ENCODE data around the gene YKT6.

Gene YKT6

GRCh38 chr7:44219371-44220045 lies 18.7 kb downstream of the YKT6 start:
- DNase-seq = no peak

- no peak for DNase-seq
These were observed 19.2 kb downstream of the YKT6 start for GRCh38 chr7:44220046-44220357.

- no peak for DNase-seq
These were observed 19.8 kb downstream of the YKT6 start for GRCh38 chr7:44220358-44221112.

- no peak for DNase-seq
These were observed 20.5 kb downstream of the YKT6 start for GRCh38 chr7:44221231-44221791.

- no peak for DNase-seq
These were observed 21.3 kb downstream of the YKT6 start for GRCh38 chr7:44222074-44222473.

GRCh38 chr7:44222776-44223261 lies 22.0 kb downstream of the YKT6 start:
- DNase-seq = no peak

GRCh38 chr7:44223362-44224079 lies 22.7 kb downstream of the YKT6 start:
- DNase-seq = no peak

GRCh38 chr7:44224080-44224973 lies 23.5 kb downstream of the YKT6 start:
- no peak for DNase-seq

GRCh38 chr7:44224974-44225565 lies 24.3 kb downstream of the YKT6 start:
- DNase-seq = no peak

GRCh38 chr7:44225566-44226395 lies 25.0 kb downstream of the YKT6 start:
- DNase-seq = no peak

GRCh38 chr7:44226396-44226753 lies 25.6 kb downstream of the YKT6 start:
- DNase-seq = no peak

GRCh38 chr7:44227911-44228310 lies 27.1 kb downstream of the YKT6 start:
- no peak for DNase-seq

GRCh38 chr7:44228571-44229350 lies 28.0 kb downstream of the YKT6 start:
- DNase-seq = no peak

- no peak for DNase-seq
These were observed 28.8 kb downstream of the YKT6 start for GRCh38 chr7:44229546-44230105.

GRCh38 chr7:44230286-44230685 lies 29.5 kb downstream of the YKT6 start:
- no peak for DNase-seq

- no peak for DNase-seq
These were observed 30.3 kb downstream of the YKT6 start for GRCh38 chr7:44231088-44231487.

- DNase-seq = no peak
These were observed 31.6 kb downstream of the YKT6 start for GRCh38 chr7:44232396-44232795.

GRCh38 chr7:44232901-44233715 lies 32.3 kb downstream of the YKT6 start:
- DNase-seq = no peak

GRCh38 chr7:44235066-44235465 lies 34.3 kb downstream of the YKT6 start:
- DNase-seq = no peak

Measured in activated gamma-delta T cell (primary cell).